Ovary (tissue), 9 donors: Measurements from ENCODE around the gene ABCC4. TPM values are rescaled to one million over a fixed set of nuclear protein-coding genes. Genes with fewer than 3 reads are reported as not detected.

Experiments used
- DNase-seq, 5 donors: peaks; one replicate each; pipeline ENCODE4 v3.0.0-alpha.2; 2019 to 2020
- H3K27ac ChIP-seq, 2 donors: fragments of 200-600 bp; one replicate each; pipeline versions ENCODE4 v1.5.1 to v1.8.0; 2019 to 2022
- H3K27me3 ChIP-seq: fragments of 200-600 bp; one replicate; pipeline ENCODE4 v1.8.0; 2022
- H3K36me3 ChIP-seq: fragments of 200-600 bp; sonication (generic); one replicate; pipeline ENCODE4 v1.5.1; 2019
- H3K4me1 ChIP-seq: one replicate; pipeline ENCODE4 v1.8.1; 2013; ENCODE audit warnings: mild to moderate bottlenecking, moderate library complexity; ENCODE audit not compliant: insufficient read depth
- H3K4me3 ChIP-seq: fragments of 200-600 bp; sonication (generic); one replicate; pipeline ENCODE4 v1.5.1; 2017
- H3K9me3 ChIP-seq, 2 donors: fragments of 200-600 bp in 1 of 2; sonication (generic) in 1 of 2; one replicate each; pipeline versions ENCODE4 v1.5.1 to v1.8.1; 2013 to 2019; ENCODE audit warnings: mild to moderate bottlenecking in 1 of 2, moderate library complexity in 1 of 2
- CTCF ChIP-seq, 3 donors: fragments of 450-650 bp in 2 of 3; fragments of 200-600 bp in 1 of 3; IDR thresholded peaks; one replicate each; pipeline versions ENCODE4 v1.5.1 to v1.8.0; 2016 to 2022; ENCODE audit warnings: antibody characterized with exemption in 3 of 3, mild to moderate bottlenecking in 1 of 3
- EP300 ChIP-seq: sonication (generic); formaldehyde crosslinking; IDR thresholded peaks from one replicate; pipeline ENCODE4 v1.6.1; 2017; ENCODE audit warnings: antibody characterized with exemption
- POLR2A ChIP-seq: fragments of 450-650 bp; IDR thresholded peaks from one replicate; pipeline ENCODE4 v1.6.1; 2017; ENCODE audit warnings: antibody characterized with exemption, mild to moderate bottlenecking, moderate library complexity
- WGBS, 3 donors: extraction: QIAGEN DNeasy Blood & Tissue Kit in 1 of 3; methylation state at CpG; one replicate each; pipeline versions ENCODE4 v1.1.5 to v1.1.7; 2013 to 2017; 5-methylcytosine and 5-hydroxymethylcytosine counted together
- intact Hi-C, 4 donors: fragments of 100-400 bp; cut with DNase I; formaldehyde crosslinking; loops; one replicate each; pipeline versions ENCODE4 v1.11.0 to v1.15.1; 2022 to 2023
- polyA plus RNA-seq, 2 donors: library from polyadenylated mRNA; stranded (reverse); fragments of 200-250 nt in 1 of 2; fragments of 350-450 nt in 1 of 2; fragmentation: Illumina TruSeq in 1 of 2; extraction: RNeasy Lipid Tissue Mini Kit (QIAGEN cat#74804) in 1 of 2; gene quantifications; one replicate each; pipeline ENCODE4 v1.2.3, GENCODE V29; 2013 to 2014
- total RNA-seq, 7 donors: library from RNA; depleted of rRNA in 2 of 7; stranded (reverse); fragments of >200 nt in 2 of 7; fragmentation: NEBNext Ultra II Directional in 3 of 7; extraction: Animal tissue kit (Norgen Biotek cat#: 25700) in 3 of 7; gene quantifications; one replicate each; pipeline versions ENCODE4 v1.1.0 to v1.2.4, GENCODE V29; 2016 to 2023
- donor health status: DM: no; HTN: no; CAD: no; lungs with moderate emphysema.
- donor health status: DM: no; HTN: no; CAD: no.
- donor health status: Bipolar disorder and iron deficiency.
- donor health status: DM: yes; HTN: yes; CAD: no.
- donor health status: DM: no; HTN: no; CAD: no.
- donor health status: DM: yes; HTN: yes; CAD: no.

ABCC4 gene
- total and polyA plus RNA-seq, 9 donors: 6.1 to 28.5 (median 11.5) TPM

- no peak for DNase-seq
- Histone ChIP-seq H3K9me3 (no peaks in the 10 kb centered on the region), H3K4me1 (no peaks in the 10 kb centered on the region), H3K27me3 (no peaks in the 10 kb centered on the region), H3K4me3 (no peak overlapping the region), H3K27ac (no peak overlapping the region), H3K36me3 (no peaks in the 10 kb centered on the region)
- intact Hi-C loops: no loop called here
- 96 to 98% (median 96%) methylated on average over 3 of the region's 3 CpGs for WGBS, 3 donors
- no peak for TF ChIP-seq EP300
- no peak for TF ChIP-seq POLR2A
- TF ChIP-seq CTCF (IDR thresholded peaks at IDR 0.05): no peak
These were observed 172.2 kb downstream of the ABCC4 start for GRCh38 chr13:95129004-95129403.

- H3K36me3 ChIP-seq: no peaks in the 10 kb centered on the region
- TF ChIP-seq EP300 (no peak), POLR2A (no peak), CTCF (IDR thresholded peaks at IDR 0.05) (no peak)
- H3K9me3 ChIP-seq: no peaks in the 10 kb centered on the region
- no peak overlapping the region for H3K27ac ChIP-seq
- no peak overlapping the region for H3K4me3 ChIP-seq
- DNase-seq: no peak
- 80 to 90% (median 81%) methylated on average over 3 of the region's 3 CpGs for WGBS, 3 donors
- intact Hi-C loops: no loop called here
- no peaks in the 10 kb centered on the region for H3K4me1 ChIP-seq
- H3K27me3 ChIP-seq: no peaks in the 10 kb centered on the region
These were observed 173.1 kb downstream of the ABCC4 start for GRCh38 chr13:95128045-95128643.

GRCh38 chr13:95124959-95125358 is 176.3 kb downstream of the ABCC4 start:
- DNase-seq: no peak
- intact Hi-C loops: no loop called here
- no peaks in the 10 kb centered on the region for H3K9me3 ChIP-seq
- WGBS, 3 donors: 86 to 98% (median 96%) methylated on average over 2 of the region's 2 CpGs
- TF ChIP-seq POLR2A: no peak
- TF ChIP-seq EP300: no peak
- TF ChIP-seq CTCF (IDR thresholded peaks at IDR 0.05): no peak
- no peaks in the 10 kb centered on the region for H3K27me3 ChIP-seq
- no peak overlapping the region for H3K27ac ChIP-seq
- H3K4me1 ChIP-seq: no peaks in the 10 kb centered on the region
- no peaks in the 10 kb centered on the region for H3K36me3 ChIP-seq
- H3K4me3 ChIP-seq: no peak overlapping the region

- intact Hi-C loops: no loop called here
- 84 to 88% (median 85%) methylated on average over 7 of the region's 7 CpGs for WGBS, 3 donors
- no peaks in the 10 kb centered on the region for H3K36me3 ChIP-seq
- DNase-seq: no peak
- TF ChIP-seq EP300 (no peak), POLR2A (no peak), CTCF (IDR thresholded peaks at IDR 0.05) (no peak)
- no peaks in the 10 kb centered on the region for H3K27me3 ChIP-seq
- H3K4me1 ChIP-seq: no peaks in the 10 kb centered on the region
- H3K4me3 ChIP-seq: no peak overlapping the region
- H3K27ac ChIP-seq: no peak overlapping the region
- H3K9me3 ChIP-seq: no peaks in the 10 kb centered on the region
These were observed 177.5 kb downstream of the ABCC4 start for GRCh38 chr13:95123726-95124125.
